Breast epithelium (tissue), 3 donors: ENCODE measurements around the gene SULT1C2.

Experiments
- POLR2A ChIP-seq: fragments of 450-650 bp; IDR thresholded peaks from one replicate; pipeline ENCODE4 v1.6.1; 2016; ENCODE audit warnings: antibody characterized with exemption, mild to moderate bottlenecking, moderate library complexity
- TF ChIP-seq, protein P1 (sequence below), 3 donors: fragments of 450-650 bp; IDR thresholded peaks; one replicate each; pipeline ENCODE4 v1.5.1; 2016 to 2017; ENCODE audit warnings: antibody characterized with exemption in 3 of 3, mild to moderate bottlenecking in 3 of 3, moderate library complexity in 3 of 3

DNA sequence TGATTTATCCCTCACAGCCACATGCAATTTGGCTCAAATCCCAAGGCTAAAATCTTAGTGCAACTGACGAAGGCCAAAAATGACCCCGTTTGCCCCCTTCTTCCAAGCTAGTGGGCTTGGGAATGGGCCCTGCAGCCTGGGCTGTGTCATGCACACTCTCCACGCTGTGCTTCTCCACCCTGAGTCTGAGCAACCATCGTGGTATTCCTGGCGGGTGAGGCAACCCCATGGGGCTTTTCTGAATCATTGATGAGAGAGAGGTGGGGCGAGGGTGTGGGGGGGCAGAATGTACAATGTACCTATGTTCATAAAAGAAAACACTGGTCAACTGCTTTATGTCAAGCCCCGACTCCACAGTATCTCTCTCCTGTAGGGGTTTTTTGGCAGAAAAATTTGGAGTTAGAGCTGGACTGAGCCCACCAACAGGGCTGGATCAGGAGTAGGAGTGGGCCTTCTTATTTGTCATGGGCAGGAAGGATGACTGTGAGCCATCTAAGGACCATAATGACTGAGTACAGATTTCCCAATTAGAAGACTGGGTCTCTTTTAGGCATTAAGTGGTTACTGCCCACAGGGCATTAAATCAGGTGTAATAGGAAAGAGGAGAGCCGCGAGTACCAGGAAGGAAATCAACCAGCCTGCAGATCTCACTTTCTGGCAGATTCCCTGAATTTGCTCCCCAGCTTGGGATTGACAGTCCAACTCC is 8.9 kb downstream of the SULT1C2 start:
- no peak for TF ChIP-seq POLR2A
- TF ChIP-seq, protein P1, sequence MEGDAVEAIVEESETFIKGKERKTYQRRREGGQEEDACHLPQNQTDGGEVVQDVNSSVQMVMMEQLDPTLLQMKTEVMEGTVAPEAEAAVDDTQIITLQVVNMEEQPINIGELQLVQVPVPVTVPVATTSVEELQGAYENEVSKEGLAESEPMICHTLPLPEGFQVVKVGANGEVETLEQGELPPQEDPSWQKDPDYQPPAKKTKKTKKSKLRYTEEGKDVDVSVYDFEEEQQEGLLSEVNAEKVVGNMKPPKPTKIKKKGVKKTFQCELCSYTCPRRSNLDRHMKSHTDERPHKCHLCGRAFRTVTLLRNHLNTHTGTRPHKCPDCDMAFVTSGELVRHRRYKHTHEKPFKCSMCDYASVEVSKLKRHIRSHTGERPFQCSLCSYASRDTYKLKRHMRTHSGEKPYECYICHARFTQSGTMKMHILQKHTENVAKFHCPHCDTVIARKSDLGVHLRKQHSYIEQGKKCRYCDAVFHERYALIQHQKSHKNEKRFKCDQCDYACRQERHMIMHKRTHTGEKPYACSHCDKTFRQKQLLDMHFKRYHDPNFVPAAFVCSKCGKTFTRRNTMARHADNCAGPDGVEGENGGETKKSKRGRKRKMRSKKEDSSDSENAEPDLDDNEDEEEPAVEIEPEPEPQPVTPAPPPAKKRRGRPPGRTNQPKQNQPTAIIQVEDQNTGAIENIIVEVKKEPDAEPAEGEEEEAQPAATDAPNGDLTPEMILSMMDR (IDR thresholded peaks at IDR 0.05): no peak
